Measurements from ENCODE around the gene CCNH.

- TF ChIP-seq POLR2A (IDR thresholded peaks at IDR 0.05), result no peak
- TF ChIP-seq, protein P1, sequence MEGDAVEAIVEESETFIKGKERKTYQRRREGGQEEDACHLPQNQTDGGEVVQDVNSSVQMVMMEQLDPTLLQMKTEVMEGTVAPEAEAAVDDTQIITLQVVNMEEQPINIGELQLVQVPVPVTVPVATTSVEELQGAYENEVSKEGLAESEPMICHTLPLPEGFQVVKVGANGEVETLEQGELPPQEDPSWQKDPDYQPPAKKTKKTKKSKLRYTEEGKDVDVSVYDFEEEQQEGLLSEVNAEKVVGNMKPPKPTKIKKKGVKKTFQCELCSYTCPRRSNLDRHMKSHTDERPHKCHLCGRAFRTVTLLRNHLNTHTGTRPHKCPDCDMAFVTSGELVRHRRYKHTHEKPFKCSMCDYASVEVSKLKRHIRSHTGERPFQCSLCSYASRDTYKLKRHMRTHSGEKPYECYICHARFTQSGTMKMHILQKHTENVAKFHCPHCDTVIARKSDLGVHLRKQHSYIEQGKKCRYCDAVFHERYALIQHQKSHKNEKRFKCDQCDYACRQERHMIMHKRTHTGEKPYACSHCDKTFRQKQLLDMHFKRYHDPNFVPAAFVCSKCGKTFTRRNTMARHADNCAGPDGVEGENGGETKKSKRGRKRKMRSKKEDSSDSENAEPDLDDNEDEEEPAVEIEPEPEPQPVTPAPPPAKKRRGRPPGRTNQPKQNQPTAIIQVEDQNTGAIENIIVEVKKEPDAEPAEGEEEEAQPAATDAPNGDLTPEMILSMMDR (IDR thresholded peaks at IDR 0.05), result no peak
Observed at GRCh38 chr5:87360132-87360531, 52.6 kb downstream of the CCNH start.

Data from testis (tissue), 2 donors.